HepG2 (cell line): ENCODE results near the gene FNDC10. TPM values are rescaled to one million over a fixed set of nuclear protein-coding genes. Genes with fewer than 3 reads are reported as not detected.

Experiments
- ATAC-seq: fragments of 200-7000 bp; cut with Tn5 transposase; 3 replicates; pipeline ENCODE4 v1.9.1; 2020; ENCODE audit warnings: mild to moderate bottlenecking, moderate library complexity
- BruUV-seq: library from RNA; stranded (reverse); fragments of 400-500 nt; replicated peaks from 2 replicates; lab custom pipeline; 2021; lab: Mats Ljungman, UMichigan
- CTCF ChIA-PET: fragments of 300-600 bp; formaldehyde crosslinking; extraction: SDS; loops from one replicate; lab custom pipeline; 2021; ENCODE audit warnings: low total read pairs, inconsistent platforms, low intra/inter-chr PET ratio; lab: Yijun Ruan, JAX
- POLR2A ChIA-PET: fragments of 350-600 bp; sonication (Branson Sonifier 250); formaldehyde crosslinking; loops from one replicate; lab custom pipeline; 2020; ENCODE audit warnings: antibody characterized with exemption, inconsistent platforms; lab: Yijun Ruan, JAX
- DNase-seq: peaks from one replicate; pipeline ENCODE4 v3.0.0-alpha.2; 2015; ENCODE audit warnings: low spot score
- FAIRE-seq: peaks from 3 replicates; lab custom pipeline; 2011; peaks lifted over from hg19 to GRCh38; lab: Jason Lieb, UNC
- H2AFZ ChIP-seq: one replicate; pipeline ENCODE4 v1.6.1; 2011; ENCODE audit warnings: low read length, inconsistent platforms
- H3K27ac ChIP-seq: fragments of 300-600 bp; 3 replicates; pipeline ENCODE4 v1.8.0; 2011; ENCODE audit warnings: mixed run types, mild to moderate bottlenecking, mixed read lengths, low read length, inconsistent platforms; ENCODE audit not compliant: insufficient read depth; ENCODE audit errors: extremely low read length
- H3K27me3 ChIP-seq, 2 experiments: fragments of 200-600 bp in 1 of 2; 2 replicates in 1 of 2; 3 replicates in 1 of 2; pipeline versions ENCODE4 v1.6.0 to v1.8.0; 2011; ENCODE audit warnings: low read length in 2 of 2, mild to moderate bottlenecking in 2 of 2, moderate library complexity in 2 of 2, inconsistent platforms in 1 of 2; ENCODE audit not compliant: insufficient read depth in 2 of 2, control insufficient read depth in 1 of 2
- H3K36me3 ChIP-seq, 2 experiments: fragments of 200-600 bp in 1 of 2; replicated peaks in 1 of 2; 2 replicates in 1 of 2; 3 replicates in 1 of 2; pipeline versions ENCODE4 v1.5.1 to v1.8.0; 2011; ENCODE audit warnings: low read length in 2 of 2, inconsistent platforms in 1 of 2; ENCODE audit not compliant: insufficient read depth in 2 of 2, control insufficient read depth in 1 of 2
- H3K4me1 ChIP-seq: 2 replicates; pipeline ENCODE4 v1.5.1; 2012; ENCODE audit warnings: low read length, inconsistent platforms; ENCODE audit not compliant: insufficient read depth
- H3K4me2 ChIP-seq: 2 replicates; pipeline ENCODE4 v1.6.0; 2011; ENCODE audit warnings: low read depth, low read length, inconsistent platforms
- H3K4me3 ChIP-seq, 3 experiments: fragments of 200-600 bp in 1 of 3; sonication (generic), shearing (Covaris generic) in 1 of 3; replicated peaks in 1 of 3; 2 replicates each; pipeline ENCODE4 v1.5.1; 2011 to 2016; ENCODE audit warnings: low read length in 3 of 3, inconsistent platforms in 2 of 3, low read depth in 2 of 3, mild to moderate bottlenecking in 2 of 3, control low read depth in 1 of 3, mixed read lengths in 1 of 3; ENCODE audit not compliant: insufficient read depth in 1 of 3
- H3K79me2 ChIP-seq: one replicate; pipeline ENCODE4 v1.6.1; 2011; ENCODE audit warnings: low read length, inconsistent platforms; ENCODE audit not compliant: insufficient read depth
- H3K9ac ChIP-seq: 2 replicates; pipeline ENCODE4 v1.6.0; 2011; ENCODE audit warnings: mild to moderate bottlenecking, low read depth, low read length, inconsistent platforms; ENCODE audit not compliant: insufficient read depth
- H3K9me3 ChIP-seq: 2 replicates; pipeline ENCODE4 v1.5.1; 2012; ENCODE audit warnings: mild to moderate bottlenecking, low read length
- H4K20me1 ChIP-seq: 2 replicates; pipeline ENCODE4 v1.6.0; 2011; ENCODE audit warnings: inconsistent platforms, mild to moderate bottlenecking, low read length, moderate library complexity; ENCODE audit not compliant: insufficient read depth
- NCOA2 ChIP-seq: sonication (generic); formaldehyde crosslinking; IDR thresholded peaks from 2 replicates; pipeline ENCODE4 v1.8.0; 2022; ENCODE audit warnings: inconsistent platforms
- RARG ChIP-seq: sonication (generic); formaldehyde crosslinking; IDR thresholded peaks from 2 replicates; pipeline ENCODE4 v1.4.0; 2020; ENCODE audit warnings: low read depth, mild to moderate bottlenecking, missing genetic modification reagents
- ZBTB38 ChIP-seq: sonication (generic); formaldehyde crosslinking; IDR thresholded peaks from 2 replicates; pipeline ENCODE4 v1.5.1; 2020; ENCODE audit warnings: mild to moderate bottlenecking, missing genetic modification reagents
- WGBS: methylation state at CpG from one replicate; pipeline ENCODE4 v1.1.6; 2017; ENCODE audit warnings: low lambda C conversion rate; 5-methylcytosine and 5-hydroxymethylcytosine counted together
- in situ Hi-C: cut with HindIII; loops from 2 replicates; pipeline ENCODE4 v1.10.0; 2017; ENCODE audit warnings: low pct_unique_long_range_greater_than_20kb; ENCODE audit not compliant: extremely low pct_ligation_motif_present
- intact Hi-C: fragments of 100-400 bp; cut with micrococcal nuclease; formaldehyde crosslinking; loops from one replicate; pipeline ENCODE4 v1.10.0; 2022; ENCODE audit not compliant: unreplicated experiment
- polyA plus RNA-seq, 8 experiments: library from polyadenylated mRNA; depleted of rRNA in 3 of 8; stranded (reverse) in 7 of 8; unstranded in 1 of 8; fragments of >200 nt; fragmentation: Illumina TruSeq in 4 of 8; extraction: Trizol in 4 of 8; gene quantifications; 2 replicates each; pipeline versions ENCODE4 v1.2.1 to v1.2.3, GENCODE V29; 2011 to 2016; ENCODE audit warnings: low read depth in 4 of 8, missing spikeins in 1 of 8, mixed read lengths in 1 of 8; ENCODE audit not compliant: insufficient read depth in 1 of 8
- total RNA-seq, 5 experiments: library from RNA; depleted of rRNA; stranded (reverse); fragments of >200 nt; fragmentation: Illumina TruSeq; extraction: Trizol; gene quantifications; 2 replicates each; pipeline ENCODE4 v1.2.3, GENCODE V29; 2016; ENCODE audit warnings: low read depth in 1 of 5

Gene FNDC10
- total and polyA plus RNA-seq, 2 of the 13 experiments (the other 11 are each of a cell fraction or from before 2014, with no cell fraction given), result 2.2 to 2.5 TPM

DNA sequence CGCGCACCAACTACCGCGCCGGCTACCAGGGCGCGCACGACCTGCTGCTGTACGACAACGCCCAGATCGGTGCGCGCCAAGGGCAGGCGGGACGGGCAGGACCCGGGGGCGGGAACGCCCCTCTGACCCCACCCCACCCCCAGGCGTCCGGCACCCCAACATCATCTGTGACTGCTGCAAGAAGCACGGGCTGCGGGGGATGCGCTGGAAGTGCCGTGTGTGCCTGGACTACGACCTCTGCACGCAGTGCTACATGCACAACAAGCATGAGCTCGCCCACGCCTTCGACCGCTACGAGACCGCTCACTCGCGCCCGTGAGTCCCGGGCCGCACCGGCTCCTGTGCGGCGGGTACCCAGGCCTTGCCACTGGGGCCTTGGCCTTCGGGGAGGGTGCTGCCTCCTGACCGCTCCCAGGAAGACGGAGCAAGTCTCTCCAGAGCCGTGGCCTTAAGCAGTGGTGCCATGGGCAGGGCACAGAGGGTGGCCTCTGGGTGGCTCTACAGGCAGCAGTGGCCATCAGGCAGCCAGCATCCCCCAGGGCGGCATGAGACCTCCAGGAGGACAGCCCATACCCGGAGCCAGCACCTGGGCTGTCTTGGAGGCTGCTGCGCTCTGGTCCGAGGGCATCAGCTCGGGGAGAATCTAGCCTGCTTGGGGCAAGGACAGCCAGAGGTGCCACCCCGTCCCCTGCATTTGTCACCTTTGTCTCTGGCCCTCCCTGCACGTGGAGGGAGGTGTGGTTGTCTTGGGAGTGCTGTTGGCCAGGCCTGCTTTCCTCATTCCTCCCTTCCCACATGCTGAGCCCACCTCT, 23.9 kb upstream of the FNDC10 start:
- H4K20me1 ChIP-seq, result no peaks in the 10 kb centered on the region
- no peaks in the 10 kb centered on the region for H3K9me3 ChIP-seq
- POLR2A ChIA-PET, result no interaction called here
- no peaks in the 10 kb centered on the region for H3K27me3 ChIP-seq
- in situ Hi-C loops (no loop called here), intact Hi-C loops (no loop called here)
- H2AFZ ChIP-seq, result no peak overlapping the region
- peaks cover 0 to 2% of the 10 kb centered on the region in 2 experiments; a peak in 1 of 5 replicates for H3K36me3 ChIP-seq
- H3K4me1 ChIP-seq, result no peaks in the 10 kb centered on the region
- no peak overlapping the region for H3K27ac ChIP-seq
- no peak overlapping the region for H3K4me2 ChIP-seq
- H3K9ac ChIP-seq, result no peak overlapping the region
- 95% methylated on average over 24 of the region's 51 CpGs for WGBS
- DNase-seq, result no peak
- no peak overlapping the region for H3K4me3 ChIP-seq
- H3K79me2 ChIP-seq, result no peaks in the 10 kb centered on the region
- BruUV-seq, result no TSS peak
- no peak for ATAC-seq
- FAIRE-seq, result no peak
- no peak for TF ChIP-seq RARG (CRISPR knock-in tag)
- TF ChIP-seq ZBTB38 (CRISPR knock-in tag), result 0 out of 2 replicates have a peak, but pooled peaks have one; percentile 19
- TF ChIP-seq, all 625 proteins: peak for 1
- CTCF ChIA-PET, result no interaction called here

GRCh38 chr1:1623181-1623630, 23.3 kb upstream of the FNDC10 start:
- Histone ChIP-seq H3K9me3 (no peaks in the 10 kb centered on the region), H3K36me3 (peaks cover 1 to 4% of the 10 kb centered on the region in 2 experiments; a peak in 1 of 5 replicates), H4K20me1 (no peaks in the 10 kb centered on the region), H3K27ac (no peak overlapping the region), H3K4me3 (no peak overlapping the region), H3K4me2 (no peak overlapping the region), H2AFZ (no peak overlapping the region), H3K79me2 (no peaks in the 10 kb centered on the region), H3K4me1 (no peaks in the 10 kb centered on the region), H3K9ac (no peak overlapping the region), H3K27me3 (no peaks in the 10 kb centered on the region)
- whole genome bisulfite sequencing, result 100% methylated on average over 12 of the region's 33 CpGs
- POLR2A ChIA-PET, result no interaction called here
- DNase-seq (no peak), ATAC-seq (no peak), FAIRE-seq (no peak)
- in situ Hi-C loops, result no loop called here
- intact Hi-C loops, result no loop called here
- TF ChIP-seq NCOA2 (CRISPR knock-in tag), result no peak
- no TSS peak for BruUV-seq
- CTCF ChIA-PET, result no interaction called here
